Suprapubic skin (tissue), 4 donors: ENCODE data around the gene CSMD2. TPM values are rescaled to one million over a fixed set of nuclear protein-coding genes. Genes with fewer than 3 reads are reported as not detected.

Experiments
- DNase-seq, 2 donors: peaks; one replicate each; pipeline ENCODE4 v3.0.0-alpha.2; 2019; ENCODE audit warnings: low spot score in 2 of 2
- H3K27ac ChIP-seq: fragments of 200-600 bp; sonication (generic); one replicate; pipeline ENCODE4 v1.5.1; 2019
- H3K27me3 ChIP-seq: fragments of 200-600 bp; sonication (generic); one replicate; pipeline ENCODE4 v1.5.1; 2019
- H3K36me3 ChIP-seq: fragments of 200-600 bp; sonication (generic); one replicate; pipeline ENCODE4 v1.5.1; 2019
- H3K4me1 ChIP-seq: fragments of 200-600 bp; sonication (generic); one replicate; pipeline ENCODE4 v1.5.1; 2019
- H3K4me3 ChIP-seq: fragments of 200-600 bp; sonication (generic); one replicate; pipeline ENCODE4 v1.5.1; 2019; ENCODE audit warnings: mild to moderate bottlenecking
- H3K9me3 ChIP-seq: fragments of 200-600 bp; sonication (generic); one replicate; pipeline ENCODE4 v1.5.1; 2019
- CTCF ChIP-seq, 2 donors: fragments of 200-600 bp in 1 of 2; fragments of 450-650 bp in 1 of 2; sonication (generic) in 1 of 2; IDR thresholded peaks; one replicate each; pipeline ENCODE4 v1.5.1; 2016 to 2019; ENCODE audit warnings: antibody characterized with exemption in 2 of 2, mild to moderate bottlenecking in 1 of 2, moderate library complexity in 1 of 2
- EP300 ChIP-seq: sonication (generic); formaldehyde crosslinking; IDR thresholded peaks from one replicate; pipeline ENCODE4 v1.6.1; 2017; ENCODE audit warnings: antibody characterized with exemption
- POLR2A ChIP-seq, 2 donors: fragments of 450-650 bp; IDR thresholded peaks; one replicate each; pipeline ENCODE4 v1.6.1; 2017; ENCODE audit warnings: antibody characterized with exemption in 2 of 2, mild to moderate bottlenecking in 2 of 2, moderate library complexity in 2 of 2
- POLR2AphosphoS5 ChIP-seq, 3 donors: sonication (generic); formaldehyde crosslinking; IDR thresholded peaks; one replicate each; pipeline ENCODE4 v1.6.1; 2017; ENCODE audit warnings: antibody characterized with exemption in 3 of 3
- WGBS: methylation state at CpG from one replicate; pipeline ENCODE4 v1.1.5; 2018; 5-methylcytosine and 5-hydroxymethylcytosine counted together
- total RNA-seq, 4 donors: library from RNA; depleted of rRNA; stranded (reverse); fragments of >200 nt; gene quantifications; one replicate each; pipeline ENCODE4 v1.1.0, GENCODE V29; 2016

Gene CSMD2
- total RNA-seq, 4 donors from 2014 or later: 0.08 to 0.55 (median 0.13) TPM

DNA sequence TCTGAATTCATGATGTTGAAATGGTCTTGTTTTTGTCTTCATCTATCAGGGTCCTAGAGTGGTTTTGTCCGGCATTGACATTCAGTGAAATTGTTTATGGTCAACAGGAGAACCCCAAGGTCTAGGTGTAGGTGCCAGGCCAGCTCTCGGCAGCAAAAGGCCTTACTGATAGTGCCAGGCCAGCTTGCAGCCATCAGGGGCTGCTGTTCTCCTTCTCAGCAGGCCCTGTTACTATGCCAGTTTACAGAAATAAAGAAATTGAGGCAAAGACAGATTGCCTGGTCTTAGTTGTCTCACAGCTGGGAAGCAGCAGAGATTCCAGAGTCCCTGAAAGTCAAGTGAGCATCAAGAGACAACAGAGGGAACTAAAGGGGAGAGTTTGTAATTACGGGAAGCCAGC is 289.2 kb downstream of the CSMD2 start:
- peaks cover 9% of the 10 kb centered on the region for H3K4me1 ChIP-seq
- no peaks in the 10 kb centered on the region for H3K9me3 ChIP-seq
- DNase-seq: no peak
- TF ChIP-seq CTCF (IDR thresholded peaks at IDR 0.05) (no peak), EP300 (no peak), POLR2AphosphoS5 (IDR thresholded peaks at IDR 0.05) (no peak), POLR2A (IDR thresholded peaks at IDR 0.05) (no peak)
- no peak overlapping the region for H3K27ac ChIP-seq
- 89% methylated on average over 3 of the region's 3 CpGs for WGBS
- H3K4me3 ChIP-seq: no peak overlapping the region
- no peaks in the 10 kb centered on the region for H3K27me3 ChIP-seq
- H3K36me3 ChIP-seq: no peaks in the 10 kb centered on the region

GRCh38 chr1:33874636-33875035 is 290.4 kb downstream of the CSMD2 start:
- DNase-seq: no peak
- no peaks in the 10 kb centered on the region for H3K27me3 ChIP-seq
- no peaks in the 10 kb centered on the region for H3K36me3 ChIP-seq
- peaks cover 9% of the 10 kb centered on the region for H3K4me1 ChIP-seq
- H3K9me3 ChIP-seq: no peaks in the 10 kb centered on the region
- TF ChIP-seq EP300 (no peak), POLR2AphosphoS5 (IDR thresholded peaks at IDR 0.05) (no peak), POLR2A (IDR thresholded peaks at IDR 0.05) (no peak), CTCF (IDR thresholded peaks at IDR 0.05) (no peak)
- H3K27ac ChIP-seq: no peak overlapping the region
- WGBS: 78% methylated on average over 7 of the region's 7 CpGs
- H3K4me3 ChIP-seq: no peak overlapping the region

GRCh38 chr1:33872683-33873082 is 292.3 kb downstream of the CSMD2 start:
- H3K27ac ChIP-seq: no peak overlapping the region
- no peak for DNase-seq
- 26% methylated on average over 2 of the region's 2 CpGs for WGBS

GRCh38 chr1:33872275-33872674 is 292.8 kb downstream of the CSMD2 start:
- Histone ChIP-seq H3K27ac (no peak overlapping the region), H3K4me3 (no peak overlapping the region), H3K9me3 (no peaks in the 10 kb centered on the region), H3K36me3 (no peaks in the 10 kb centered on the region), H3K27me3 (no peaks in the 10 kb centered on the region), H3K4me1 (peaks cover 3% of the 10 kb centered on the region)
- TF ChIP-seq POLR2AphosphoS5 (IDR thresholded peaks at IDR 0.05) (no peak), CTCF (IDR thresholded peaks at IDR 0.05) (no peak), POLR2A (IDR thresholded peaks at IDR 0.05) (no peak), EP300 (no peak)
- DNase-seq: no peak

More at GRCh38 chr1:33872683-33873082, 292.3 kb downstream of the CSMD2 start:
- H3K4me3 ChIP-seq: no peak overlapping the region
- H3K27me3 ChIP-seq: no peaks in the 10 kb centered on the region
- H3K36me3 ChIP-seq: no peaks in the 10 kb centered on the region
- no peaks in the 10 kb centered on the region for H3K9me3 ChIP-seq
- TF ChIP-seq POLR2AphosphoS5 (IDR thresholded peaks at IDR 0.05) (no peak), POLR2A (IDR thresholded peaks at IDR 0.05) (no peak), EP300 (no peak), CTCF (IDR thresholded peaks at IDR 0.05) (no peak)
- peaks cover 7% of the 10 kb centered on the region for H3K4me1 ChIP-seq

DNA sequence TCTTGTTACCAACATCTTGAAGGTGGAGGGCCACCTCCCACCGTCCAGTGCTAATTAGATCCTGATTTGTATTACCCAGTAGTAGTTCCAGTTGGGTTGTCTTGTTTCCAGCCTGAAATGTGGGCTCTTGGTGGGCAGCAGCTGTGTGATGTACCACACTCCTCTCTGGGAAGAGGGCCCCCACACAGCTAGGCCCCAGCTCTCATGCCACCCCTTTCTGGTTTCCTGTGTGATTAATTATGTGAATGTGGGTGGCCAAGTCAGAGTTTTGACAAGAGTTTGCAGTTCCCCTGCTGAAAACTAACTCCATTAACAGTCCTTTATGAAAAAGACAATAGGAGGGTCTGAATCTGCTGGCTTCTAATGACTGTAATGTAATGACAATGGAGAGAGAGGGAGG is 297.3 kb downstream of the CSMD2 start:
- H3K36me3 ChIP-seq: no peaks in the 10 kb centered on the region
- no peaks in the 10 kb centered on the region for H3K9me3 ChIP-seq
- no peak overlapping the region for H3K27ac ChIP-seq
- TF ChIP-seq POLR2AphosphoS5 (IDR thresholded peaks at IDR 0.05) (no peak), EP300 (no peak), POLR2A (IDR thresholded peaks at IDR 0.05) (no peak), CTCF (IDR thresholded peaks at IDR 0.05) (no peak)
- no peaks in the 10 kb centered on the region for H3K4me1 ChIP-seq
- no peak for DNase-seq
- H3K4me3 ChIP-seq: no peak overlapping the region
- no peaks in the 10 kb centered on the region for H3K27me3 ChIP-seq
- WGBS: 92% methylated on average over 1 of the region's 1 CpG
